ENCODE measurements around the gene EIF2B2.

GRCh38 chr14:75003250-75004027, 718 bp downstream of the EIF2B2 start:
- TF ChIP-seq, protein P1, sequence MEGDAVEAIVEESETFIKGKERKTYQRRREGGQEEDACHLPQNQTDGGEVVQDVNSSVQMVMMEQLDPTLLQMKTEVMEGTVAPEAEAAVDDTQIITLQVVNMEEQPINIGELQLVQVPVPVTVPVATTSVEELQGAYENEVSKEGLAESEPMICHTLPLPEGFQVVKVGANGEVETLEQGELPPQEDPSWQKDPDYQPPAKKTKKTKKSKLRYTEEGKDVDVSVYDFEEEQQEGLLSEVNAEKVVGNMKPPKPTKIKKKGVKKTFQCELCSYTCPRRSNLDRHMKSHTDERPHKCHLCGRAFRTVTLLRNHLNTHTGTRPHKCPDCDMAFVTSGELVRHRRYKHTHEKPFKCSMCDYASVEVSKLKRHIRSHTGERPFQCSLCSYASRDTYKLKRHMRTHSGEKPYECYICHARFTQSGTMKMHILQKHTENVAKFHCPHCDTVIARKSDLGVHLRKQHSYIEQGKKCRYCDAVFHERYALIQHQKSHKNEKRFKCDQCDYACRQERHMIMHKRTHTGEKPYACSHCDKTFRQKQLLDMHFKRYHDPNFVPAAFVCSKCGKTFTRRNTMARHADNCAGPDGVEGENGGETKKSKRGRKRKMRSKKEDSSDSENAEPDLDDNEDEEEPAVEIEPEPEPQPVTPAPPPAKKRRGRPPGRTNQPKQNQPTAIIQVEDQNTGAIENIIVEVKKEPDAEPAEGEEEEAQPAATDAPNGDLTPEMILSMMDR (IDR thresholded peaks at IDR 0.05) = no peak
- TF ChIP-seq EP300 (IDR thresholded peaks at IDR 0.05) = no peak
- no peak for TF ChIP-seq POLR2A (IDR thresholded peaks at IDR 0.05)
